Endothelial cell of umbilical vein (primary cell): ENCODE measurements around the gene ZNF3. TPM values are rescaled to one million over a fixed set of nuclear protein-coding genes. Genes with fewer than 3 reads are reported as not detected.

Source experiments
- BruUV-seq: library from RNA; stranded (reverse); fragments of 400-500 nt; replicated peaks from 2 replicates; lab custom pipeline; 2021; lab: Mats Ljungman, UMichigan
- CTCF ChIA-PET: fragments of 300-600, 350-600 bp; sonication (Branson Sonifier 250); formaldehyde crosslinking; loops from one replicate; lab custom pipeline; 2021; ENCODE audit warnings: antibody characterized with exemption, inconsistent platforms; lab: Charles Lee
- POLR2A ChIA-PET: fragments of 300-600, 350-600 bp; sonication (Branson Sonifier 250); formaldehyde crosslinking; loops from one replicate; lab custom pipeline; 2021; ENCODE audit warnings: antibody characterized with exemption, inconsistent platforms; lab: Charles Lee
- DNase-seq: peaks from one replicate; pipeline ENCODE4 v3.0.0-alpha.2; 2011; ENCODE audit warnings: low read depth, low spot score
- FAIRE-seq: peaks from 2 replicates; lab custom pipeline; 2011; peaks lifted over from hg19 to GRCh38; lab: Jason Lieb, UNC
- H2AFZ ChIP-seq: 2 replicates; pipeline ENCODE4 v1.6.0; 2012; ENCODE audit warnings: low read depth, low read length, control low read depth, inconsistent platforms
- H3K27ac ChIP-seq: 2 replicates; pipeline ENCODE4 v1.5.1; 2011; ENCODE audit warnings: low read depth, mild to moderate bottlenecking, control low read depth, low read length, moderate library complexity; ENCODE audit not compliant: insufficient read depth
- H3K27me3 ChIP-seq, 2 experiments: 2 replicates each; pipeline versions ENCODE4 v1.6.0 to v1.6.1; 2011; ENCODE audit warnings: low read length in 2 of 2, mixed read lengths in 1 of 2; ENCODE audit not compliant: control insufficient read depth in 2 of 2, insufficient read depth in 2 of 2
- H3K36me3 ChIP-seq, 2 experiments: 2 replicates in 1 of 2; 3 replicates in 1 of 2; pipeline ENCODE4 v1.5.1; 2011; ENCODE audit warnings: low read length in 2 of 2, mild to moderate bottlenecking in 1 of 2, moderate library complexity in 1 of 2; ENCODE audit not compliant: control insufficient read depth in 2 of 2, insufficient read depth in 2 of 2; ENCODE audit errors: extremely low read depth in 1 of 2
- H3K4me1 ChIP-seq: 3 replicates; pipeline ENCODE4 v1.5.1; 2011; ENCODE audit warnings: mild to moderate bottlenecking, low read length; ENCODE audit not compliant: control insufficient read depth, insufficient read depth; ENCODE audit errors: extremely low read depth
- H3K4me2 ChIP-seq: 2 replicates; pipeline ENCODE4 v1.6.1; 2011; ENCODE audit warnings: low read length, control low read depth, mixed read lengths; ENCODE audit not compliant: insufficient read depth
- H3K4me3 ChIP-seq, 3 experiments: fragments of 200-600 bp in 1 of 3; sonication (generic), shearing (Covaris generic) in 1 of 3; replicated peaks in 1 of 3; 2 replicates each; pipeline ENCODE4 v1.5.1; 2011 to 2016; ENCODE audit warnings: control low read depth in 3 of 3, low read length in 3 of 3, mild to moderate bottlenecking in 2 of 3, inconsistent platforms in 1 of 3, low read depth in 1 of 3, moderate library complexity in 1 of 3; ENCODE audit not compliant: insufficient read depth in 1 of 3
- H3K79me2 ChIP-seq: 2 replicates; pipeline ENCODE4 v1.6.0; 2012; ENCODE audit warnings: low read length, inconsistent platforms; ENCODE audit not compliant: control insufficient read depth, insufficient read depth
- H3K9ac ChIP-seq: replicated peaks from 2 replicates; pipeline ENCODE3; 2011; ENCODE audit warnings: low read length, control low read depth; ENCODE audit not compliant: insufficient read depth; ENCODE audit errors: extremely low read depth
- H3K9me1 ChIP-seq: replicated peaks from 3 replicates; pipeline ENCODE4 v1.6.0; 2011; ENCODE audit warnings: mild to moderate bottlenecking, low read length; ENCODE audit not compliant: control insufficient read depth, insufficient read depth; ENCODE audit errors: extremely low read depth
- H3K9me3 ChIP-seq: replicated peaks from 2 replicates; pipeline ENCODE4 v1.5.1; 2012; ENCODE audit warnings: low read length, inconsistent platforms; ENCODE audit not compliant: control insufficient read depth, insufficient read depth
- H4K20me1 ChIP-seq: replicated peaks from 2 replicates; pipeline ENCODE3; 2011; ENCODE audit warnings: mild to moderate bottlenecking, low read length; ENCODE audit not compliant: control insufficient read depth, insufficient read depth; ENCODE audit errors: extremely low read depth
- CTCF ChIP-seq, 2 donors: IDR thresholded peaks; 1 replicate in 1 of 2; 2 replicates in 1 of 2; pipeline ENCODE4 v1.5.1; 2011; ENCODE audit warnings: low read length in 2 of 2, mild to moderate bottlenecking in 2 of 2, moderate library complexity in 2 of 2, control low read depth in 1 of 2, inconsistent platforms in 1 of 2, low read depth in 1 of 2; ENCODE audit not compliant: insufficient read depth in 1 of 2; ENCODE audit errors: extremely low read depth in 1 of 2
- EZH2 ChIP-seq: IDR thresholded peaks from 2 replicates; pipeline ENCODE4 v1.6.1; 2012; ENCODE audit warnings: borderline replicate concordance, low read depth, mild to moderate bottlenecking, moderate library complexity, low read length, inconsistent platforms; ENCODE audit not compliant: severe bottlenecking
- FOS ChIP-seq: IDR thresholded peaks from 2 replicates; pipeline ENCODE4 v1.6.1; 2011; ENCODE audit warnings: mild to moderate bottlenecking, low read length, moderate library complexity, borderline replicate concordance; ENCODE audit not compliant: insufficient read depth
- GATA2 ChIP-seq: IDR thresholded peaks from 2 replicates; pipeline ENCODE4 v1.7.0; 2011; ENCODE audit warnings: low read depth, mild to moderate bottlenecking, moderate library complexity, mixed read lengths, low read length; ENCODE audit not compliant: insufficient read length, insufficient read depth
- JUN ChIP-seq: IDR thresholded peaks from 2 replicates; pipeline ENCODE4 v1.6.1; 2011; ENCODE audit warnings: borderline replicate concordance, low read depth; ENCODE audit not compliant: insufficient read length, insufficient read depth
- MAX ChIP-seq: IDR thresholded peaks from 2 replicates; pipeline ENCODE4 v1.6.1; 2011; ENCODE audit not compliant: insufficient read depth, insufficient read length
- MYC ChIP-seq: IDR thresholded peaks from one replicate; pipeline ENCODE4 v1.6.1; 2011; ENCODE audit warnings: mild to moderate bottlenecking, low read depth, low read length
- POLR2A ChIP-seq: IDR thresholded peaks from 2 replicates; pipeline ENCODE4 v1.6.1; 2012; ENCODE audit warnings: low read depth, mild to moderate bottlenecking, control low read depth, low read length
- POLR2AphosphoS5 ChIP-seq: IDR thresholded peaks from 2 replicates; pipeline ENCODE4 v1.6.1; 2012; ENCODE audit warnings: low read depth, mild to moderate bottlenecking, control low read depth, low read length, moderate library complexity; ENCODE audit not compliant: insufficient read depth
- dilution Hi-C: fragments of 300-500 bp; cut with MboI; formaldehyde crosslinking; loops from one replicate; pipeline ENCODE4 v1.15.0; 2019; ENCODE audit warnings: low sequenced_read_pairs; ENCODE audit not compliant: extremely low pct_ligation_motif_present
- intact Hi-C: fragments of 100-400 bp; cut with micrococcal nuclease; formaldehyde crosslinking; loops from one replicate; pipeline ENCODE4 v1.10.0; 2022
- polyA plus RNA-seq, 4 experiments: library from polyadenylated mRNA; depleted of rRNA in 3 of 4; stranded (reverse) in 3 of 4; unstranded in 1 of 4; fragments of >200 nt; gene quantifications; 2 replicates each; pipeline versions ENCODE4 v1.2.1 to v1.2.3, GENCODE V29; 2011 to 2012; ENCODE audit warnings: missing spikeins in 1 of 4
- total RNA-seq: library from RNA; stranded (reverse); gene quantifications from 2 replicates; pipeline ENCODE4 v1.2.3, GENCODE V29; 2021

Gene ZNF3
- total and polyA plus RNA-seq, 2 donors (not counting 3 experiments of a cell fraction or from before 2014, with no cell fraction given) = 21.8 to 30.9 TPM

- no peaks in the 10 kb centered on the region for H3K9me3 ChIP-seq
- H3K9me1 ChIP-seq = no peaks in the 10 kb centered on the region
- intact Hi-C loops = loop anchor here (10.0 kb wide), 1 partner anchor 1017 kb away; the partner anchor contains the start of gene SERPINE1
- no peaks in the 10 kb centered on the region for H3K27me3 ChIP-seq
- no peaks in the 10 kb centered on the region for H3K79me2 ChIP-seq
- H4K20me1 ChIP-seq = no peaks in the 10 kb centered on the region
- no peak overlapping the region for H3K9ac ChIP-seq
- DNase-seq (no peak), FAIRE-seq (no peak)
- no peak overlapping the region for H3K4me2 ChIP-seq
- dilution Hi-C loops = no loop called here
- H2AFZ ChIP-seq = no peak overlapping the region
- TF ChIP-seq MAX = no peak
- no peak for TF ChIP-seq JUN
- TF ChIP-seq POLR2AphosphoS5 = no peak
- no peak for TF ChIP-seq CTCF (IDR thresholded peaks at IDR 0.05; ENCODE audit: extremely low read depth in 1 of 2, insufficient read depth in 1 of 2, low read depth in 1 of 2, low read length in 2 of 2)
- no peak for TF ChIP-seq GATA2
- no peak for TF ChIP-seq POLR2A
- no peak for TF ChIP-seq EZH2
- no peak for TF ChIP-seq FOS
- TF ChIP-seq MYC = no peak
- peaks cover 12 to 49% of the 10 kb centered on the region in 2 experiments for H3K36me3 ChIP-seq
- POLR2A ChIA-PET = no interaction called here
- no peaks in the 10 kb centered on the region for H3K4me1 ChIP-seq
- H3K27ac ChIP-seq = no peak overlapping the region
- CTCF ChIA-PET = no interaction called here
- BruUV-seq = no TSS peak
- H3K4me3 ChIP-seq = no peak overlapping the region
Observed at GRCh38 chr7:100107890-100108289, 26.4 kb upstream of the ZNF3 start.
